Tongue (tissue), 2 donors: ENCODE results near the gene WSCD1. TPM values are rescaled to one million over a fixed set of nuclear protein-coding genes. Genes with fewer than 3 reads are reported as not detected.
A peak's percentile ranks its signal among the peaks of the same experiment; 100 is the strongest.

Source experiments
- DNase-seq: peaks from one replicate; pipeline ENCODE4 v3.0.0-alpha.2; 2015
- total RNA-seq: library from RNA; depleted of rRNA; stranded (reverse); fragments of >200 nt; gene quantifications from one replicate; pipeline ENCODE4 v1.2.3, GENCODE V29; 2014

The WSCD1 gene
- total RNA-seq, 1 donor from 2014 or later, result 29.5 TPM

- DNase-seq, result no peak
These were observed 38.2 kb downstream of the WSCD1 start for GRCh38 chr17:6108382-6108781.

- no peak for DNase-seq
These were observed 38.8 kb downstream of the WSCD1 start for GRCh38 chr17:6108987-6109386.

- DNase-seq, result no peak
These were observed 39.4 kb downstream of the WSCD1 start for GRCh38 chr17:6109536-6109935.

- DNase-seq, result no peak
These were observed 39.9 kb downstream of the WSCD1 start for GRCh38 chr17:6110088-6110487.

GRCh38 chr17:6110592-6110991 lies 40.4 kb downstream of the WSCD1 start:
- DNase-seq, result no peak

GRCh38 chr17:6120351-6120750 lies 50.2 kb downstream of the WSCD1 start:
- no peak for DNase-seq

- no peak for DNase-seq
These were observed 54.7 kb downstream of the WSCD1 start for GRCh38 chr17:6124856-6125255.

GRCh38 chr17:6126768-6127167 lies 56.6 kb downstream of the WSCD1 start:
- no peak for DNase-seq

- DNase-seq, result peak; percentile 48
These were observed 64.5 kb downstream of the WSCD1 start for GRCh38 chr17:6134721-6135120.

- no peak for DNase-seq
These were observed 65.1 kb downstream of the WSCD1 start for GRCh38 chr17:6135236-6135635.

- no peak for DNase-seq
These were observed 65.8 kb downstream of the WSCD1 start for GRCh38 chr17:6135996-6136395.

GRCh38 chr17:6137716-6138502 lies 67.7 kb downstream of the WSCD1 start:
- DNase-seq, result no peak

GRCh38 chr17:6138761-6139446 lies 68.7 kb downstream of the WSCD1 start:
- no peak for DNase-seq

- DNase-seq, result no peak
These were observed 69.3 kb downstream of the WSCD1 start for GRCh38 chr17:6139447-6139832.

GRCh38 chr17:6140188-6140587 lies 70.0 kb downstream of the WSCD1 start:
- no peak for DNase-seq

GRCh38 chr17:6140728-6141330 lies 70.7 kb downstream of the WSCD1 start:
- DNase-seq, result no peak

- no peak for DNase-seq
These were observed 72.5 kb downstream of the WSCD1 start for GRCh38 chr17:6142701-6143100.

GRCh38 chr17:6145946-6146345 lies 75.8 kb downstream of the WSCD1 start:
- DNase-seq, result no peak

GRCh38 chr17:6147042-6147441 lies 76.9 kb downstream of the WSCD1 start:
- DNase-seq, result no peak

- DNase-seq, result peak; percentile 61
These were observed 83.2 kb downstream of the WSCD1 start for GRCh38 chr17:6153375-6153774.

- no peak for DNase-seq
These were observed 87.5 kb downstream of the WSCD1 start for GRCh38 chr17:6157716-6158115.

- no peak for DNase-seq
These were observed 89.5 kb downstream of the WSCD1 start for GRCh38 chr17:6159541-6160231.

GRCh38 chr17:6160232-6160555 lies 90.0 kb downstream of the WSCD1 start:
- DNase-seq, result no peak
